Activated T-cell treated with anti-CD3 and anti-CD28 coated beads for 24 hours (primary cell): ENCODE data around the gene SP4.

Experiments
- DNase-seq: peaks from one replicate; pipeline ENCODE4 v3.0.0-alpha.2; 2020; ENCODE audit warnings: low read depth

Gene SP4

DNA sequence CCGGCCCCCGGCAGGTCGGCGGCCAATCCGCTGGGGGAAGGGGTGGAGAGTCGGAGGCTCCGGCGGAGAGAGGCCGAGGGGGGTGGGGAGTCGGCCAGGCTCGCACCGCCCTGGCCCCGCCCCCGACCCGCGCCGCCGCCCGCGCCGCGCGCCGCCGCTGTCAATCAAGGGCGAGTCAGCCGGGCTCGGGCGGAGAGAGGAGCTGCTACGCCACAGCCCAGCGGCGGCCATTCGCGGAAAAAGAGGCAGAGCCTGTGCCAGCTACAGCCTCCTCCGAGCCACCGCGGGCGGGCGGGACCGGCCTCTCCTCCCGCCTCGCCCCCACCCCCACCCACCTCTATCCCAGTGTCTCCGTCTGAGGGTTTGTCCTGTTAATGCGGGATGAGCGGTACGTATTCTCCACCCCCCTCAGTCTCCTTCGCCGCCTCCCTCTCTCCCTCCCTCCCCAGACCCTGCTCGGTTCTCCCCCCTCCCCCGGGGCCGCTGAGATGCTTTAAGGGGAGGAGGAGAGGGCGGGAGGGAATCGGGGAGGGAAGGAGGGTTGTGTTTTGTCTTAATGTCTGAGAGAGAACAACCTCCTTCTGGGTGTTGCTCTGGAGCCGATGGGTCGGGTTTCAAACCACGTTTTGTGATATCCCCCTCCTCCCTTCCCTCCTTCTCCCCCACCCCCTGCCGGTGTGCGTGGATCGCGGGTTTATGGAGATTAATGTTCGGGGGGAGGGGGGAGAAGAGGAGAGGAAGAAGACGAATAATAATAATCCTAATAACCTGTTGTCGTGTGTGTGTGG is at the start of gene SP4:
Gene SP4 (plus strand): TSS at position 213 of the 788 bp plus-strand sequence. CDS start 169 bp downstream, at position 382.
- peak; percentile 94 for DNase-seq

GRCh38 chr7:21383227-21384220 is 44.4 kb upstream of the SP4 start:
- no peak for DNase-seq

GRCh38 chr7:21393937-21394336 is 33.9 kb upstream of the SP4 start:
- DNase-seq: no peak

GRCh38 chr7:21401944-21402343 is 25.9 kb upstream of the SP4 start:
- DNase-seq: no peak

- DNase-seq: no peak
These were observed 19.9 kb upstream of the SP4 start for GRCh38 chr7:21407796-21408480.

- DNase-seq: no peak
These were observed 19.4 kb upstream of the SP4 start for GRCh38 chr7:21408481-21408820.

DNA sequence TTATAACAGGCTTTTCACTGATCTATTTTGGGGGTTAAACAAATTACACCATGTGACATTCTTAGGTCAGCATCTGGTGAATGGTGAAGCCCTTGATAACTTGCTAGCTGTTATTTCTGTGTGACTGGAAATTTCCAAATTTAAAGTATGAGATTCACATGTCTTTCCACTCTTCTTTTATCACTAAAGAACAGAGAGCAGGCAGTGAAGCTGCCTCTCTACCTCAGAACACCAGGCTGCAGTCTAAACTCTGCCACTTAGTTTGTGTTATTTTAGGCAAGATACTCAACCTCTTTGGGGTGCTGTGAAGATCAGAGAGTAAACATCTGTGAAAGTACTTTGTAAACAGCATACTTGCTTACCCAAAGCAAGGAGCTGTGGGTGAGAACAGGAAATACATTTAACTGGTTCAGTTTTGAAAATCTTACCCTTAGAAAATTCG is 15.5 kb upstream of the SP4 start:
- no peak for DNase-seq

GRCh38 chr7:21412957-21413356 is 14.9 kb upstream of the SP4 start:
- no peak for DNase-seq

DNA sequence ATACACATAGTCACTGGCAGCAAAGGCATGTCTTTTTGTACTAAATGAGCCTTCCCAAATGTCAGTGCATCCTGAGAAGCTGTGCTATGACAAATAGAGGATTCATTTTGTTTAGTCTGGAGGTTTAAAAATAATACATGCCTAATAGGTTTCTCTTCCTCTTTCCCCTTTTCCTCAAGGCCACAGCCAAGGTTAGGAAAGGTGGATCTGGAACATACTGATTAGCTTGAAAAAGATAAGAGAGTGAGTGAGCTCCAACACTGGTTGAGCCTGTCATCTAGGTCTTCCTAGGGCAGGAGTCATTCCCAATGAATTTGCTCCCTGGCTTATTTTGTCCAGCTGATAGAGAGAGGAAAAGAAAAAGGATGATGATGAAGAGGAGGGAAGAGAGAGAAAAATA is 14.4 kb upstream of the SP4 start:
- no peak for DNase-seq

DNA sequence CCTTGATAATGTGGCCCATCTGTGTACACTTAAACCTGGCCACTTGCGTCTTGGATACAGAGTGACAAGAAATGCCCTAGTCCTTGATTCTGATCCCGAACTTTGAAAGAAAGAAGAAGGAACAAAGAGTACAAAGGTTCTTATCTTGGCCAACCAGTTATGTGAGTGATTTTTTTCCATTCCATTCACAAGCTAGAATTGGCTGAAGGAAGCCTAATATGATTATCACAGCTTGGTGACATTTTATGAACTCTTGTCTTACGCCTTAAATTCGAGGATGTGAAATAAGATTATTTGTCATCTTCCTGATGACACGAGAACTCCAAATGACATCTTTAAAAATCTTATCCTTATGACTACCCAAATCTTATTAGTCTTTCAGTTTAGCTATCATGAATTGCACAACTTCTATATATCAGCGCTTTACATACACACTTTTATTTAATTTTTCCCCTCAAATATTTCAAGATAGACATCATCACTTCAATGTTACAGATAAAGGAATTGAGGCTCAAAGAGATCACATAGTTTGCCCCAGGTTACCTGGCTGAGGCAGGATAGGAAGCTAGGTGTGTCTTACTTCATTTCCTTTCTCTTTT is 13.0 kb upstream of the SP4 start:
- no peak for DNase-seq

DNA sequence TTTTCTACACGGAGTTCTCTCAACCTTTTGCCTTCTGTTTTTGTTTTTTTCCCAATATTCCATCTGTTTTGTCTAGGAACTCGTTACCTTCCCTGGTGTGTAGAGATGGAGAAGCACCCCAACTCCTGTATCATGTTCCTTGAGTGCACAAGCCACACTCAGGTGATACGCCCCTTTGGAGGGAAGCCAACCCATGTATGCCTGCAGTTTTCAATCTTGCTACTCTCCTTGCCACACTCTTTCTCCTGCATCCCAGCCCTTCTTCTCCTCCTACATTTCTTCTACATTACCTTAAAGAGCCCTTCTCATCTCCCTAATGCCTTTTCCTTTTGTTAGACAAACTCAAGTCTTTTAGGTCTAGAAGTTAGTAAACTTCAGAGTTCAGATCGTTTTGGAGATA is 10.2 kb upstream of the SP4 start:
- DNase-seq: no peak

DNA sequence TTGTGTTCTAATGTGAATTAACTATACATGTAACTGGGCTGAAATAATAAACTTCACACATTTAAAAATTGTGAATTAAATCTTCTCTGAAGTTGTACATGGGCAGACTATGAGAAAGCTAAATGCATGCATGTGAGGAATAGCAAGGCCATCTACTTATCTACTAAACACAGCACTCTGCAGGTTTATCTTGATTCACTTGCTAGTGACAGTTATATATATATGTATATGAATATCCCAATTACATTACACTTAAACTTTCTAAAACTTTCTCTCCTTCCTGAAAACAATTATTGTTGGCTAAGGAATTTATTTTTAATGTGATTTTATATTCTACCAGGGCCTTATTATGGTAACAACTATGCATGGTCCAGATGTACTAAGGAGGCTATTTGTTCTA is 5.1 kb upstream of the SP4 start:
- no peak for DNase-seq

- DNase-seq: no peak
These were observed 2.6 kb upstream of the SP4 start for GRCh38 chr7:21425290-21425689.

DNA sequence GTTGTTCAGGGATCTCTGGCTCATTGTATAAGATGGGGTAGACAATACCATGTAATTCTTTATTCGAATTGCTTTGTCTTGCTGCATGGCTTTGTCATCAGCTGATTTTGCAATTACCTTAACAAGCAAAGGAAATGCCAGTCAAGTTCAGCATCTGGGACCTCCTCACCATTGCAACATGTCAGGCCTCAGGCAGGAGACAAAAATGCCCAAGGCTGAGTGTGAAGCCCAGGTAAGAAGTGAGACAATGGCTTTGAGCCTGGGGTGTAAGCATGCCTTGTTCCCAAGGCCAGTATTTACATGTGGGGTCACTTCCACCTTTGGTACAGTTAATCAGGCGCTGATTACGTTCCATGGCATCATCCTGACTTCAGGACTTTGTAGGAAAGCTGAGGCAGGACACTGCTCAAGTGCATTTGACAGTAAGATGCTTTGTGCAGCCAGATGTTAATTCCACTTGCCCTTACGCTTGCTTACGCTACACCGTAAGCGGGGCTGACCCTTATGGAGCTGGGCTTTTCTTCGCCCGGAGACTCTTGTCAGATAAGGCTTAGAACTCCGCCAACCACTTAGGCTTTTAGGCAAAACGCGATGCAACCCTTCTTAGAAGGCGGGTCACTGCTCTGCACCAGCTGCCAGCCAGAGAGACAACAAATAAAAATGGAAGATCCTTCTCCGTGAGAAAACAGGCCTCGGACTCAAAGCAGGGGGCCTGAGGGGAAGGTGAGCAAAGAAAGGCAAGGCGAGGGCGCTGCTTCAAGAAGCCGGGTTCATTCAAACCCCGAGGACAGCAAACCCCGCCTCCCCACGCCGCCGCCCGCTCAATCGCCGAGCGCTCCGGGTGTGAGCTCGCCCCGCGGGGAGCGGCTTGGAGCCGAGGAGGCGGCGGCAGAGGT is 1.3 kb upstream of the SP4 start:
- no peak for DNase-seq

- peak; percentile 99 for DNase-seq
These were observed 557 bp upstream of the SP4 start for GRCh38 chr7:21427182-21427870.

- DNase-seq: no peak
These were observed 717 bp downstream of the SP4 start for GRCh38 chr7:21428659-21428941.

- no peak for DNase-seq
These were observed 1.1 kb downstream of the SP4 start for GRCh38 chr7:21429021-21429420.

DNA sequence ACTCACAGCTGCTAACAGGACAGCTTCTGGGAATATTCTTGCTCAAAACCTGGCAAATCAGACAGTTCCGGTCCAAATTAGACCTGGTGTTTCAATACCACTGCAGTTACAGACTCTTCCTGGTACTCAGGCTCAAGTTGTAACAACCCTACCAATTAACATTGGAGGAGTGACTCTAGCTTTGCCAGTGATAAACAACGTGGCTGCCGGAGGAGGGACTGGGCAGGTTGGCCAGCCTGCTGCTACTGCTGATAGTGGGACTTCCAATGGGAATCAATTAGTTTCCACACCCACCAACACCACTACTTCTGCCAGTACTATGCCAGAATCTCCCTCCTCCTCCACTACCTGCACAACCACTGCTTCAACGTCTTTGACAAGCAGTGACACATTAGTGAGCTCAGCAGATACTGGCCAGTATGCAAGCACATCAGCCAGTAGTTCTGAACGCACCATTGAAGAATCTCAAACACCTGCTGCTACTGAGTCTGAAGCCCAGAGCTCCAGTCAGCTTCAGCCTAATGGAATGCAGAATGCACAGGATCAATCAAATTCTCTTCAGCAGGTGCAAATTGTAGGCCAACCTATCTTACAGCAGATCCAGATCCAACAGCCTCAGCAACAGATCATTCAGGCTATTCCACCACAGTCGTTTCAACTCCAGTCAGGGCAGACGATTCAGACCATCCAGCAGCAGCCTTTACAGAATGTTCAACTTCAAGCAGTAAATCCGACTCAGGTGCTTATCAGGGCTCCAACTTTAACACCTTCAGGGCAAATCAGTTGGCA is 2.1 kb downstream of the SP4 start:
- no peak for DNase-seq

DNA sequence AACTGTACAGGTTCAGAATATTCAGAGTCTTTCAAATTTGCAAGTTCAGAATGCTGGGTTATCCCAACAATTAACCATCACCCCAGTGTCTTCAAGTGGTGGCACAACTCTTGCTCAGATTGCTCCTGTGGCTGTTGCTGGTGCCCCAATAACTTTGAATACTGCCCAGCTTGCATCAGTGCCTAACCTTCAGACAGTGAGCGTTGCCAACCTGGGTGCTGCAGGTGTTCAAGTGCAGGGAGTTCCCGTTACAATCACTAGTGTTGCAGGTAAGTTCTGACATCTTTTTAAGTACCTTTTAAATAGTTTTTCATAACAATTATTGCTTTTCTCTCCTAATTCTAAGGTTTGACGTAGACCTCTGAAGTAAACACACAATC is 2.7 kb downstream of the SP4 start:
- no peak for DNase-seq
